ENCODE data around the gene SCYL3. TPM values are rescaled to one million over a fixed set of nuclear protein-coding genes. Genes with fewer than 3 reads are reported as not detected.

SCYL3 gene
- total and polyA plus RNA-seq, 3 donors from 2014 or later: 13.3 to 16.3 (median 15.8) TPM

DNA sequence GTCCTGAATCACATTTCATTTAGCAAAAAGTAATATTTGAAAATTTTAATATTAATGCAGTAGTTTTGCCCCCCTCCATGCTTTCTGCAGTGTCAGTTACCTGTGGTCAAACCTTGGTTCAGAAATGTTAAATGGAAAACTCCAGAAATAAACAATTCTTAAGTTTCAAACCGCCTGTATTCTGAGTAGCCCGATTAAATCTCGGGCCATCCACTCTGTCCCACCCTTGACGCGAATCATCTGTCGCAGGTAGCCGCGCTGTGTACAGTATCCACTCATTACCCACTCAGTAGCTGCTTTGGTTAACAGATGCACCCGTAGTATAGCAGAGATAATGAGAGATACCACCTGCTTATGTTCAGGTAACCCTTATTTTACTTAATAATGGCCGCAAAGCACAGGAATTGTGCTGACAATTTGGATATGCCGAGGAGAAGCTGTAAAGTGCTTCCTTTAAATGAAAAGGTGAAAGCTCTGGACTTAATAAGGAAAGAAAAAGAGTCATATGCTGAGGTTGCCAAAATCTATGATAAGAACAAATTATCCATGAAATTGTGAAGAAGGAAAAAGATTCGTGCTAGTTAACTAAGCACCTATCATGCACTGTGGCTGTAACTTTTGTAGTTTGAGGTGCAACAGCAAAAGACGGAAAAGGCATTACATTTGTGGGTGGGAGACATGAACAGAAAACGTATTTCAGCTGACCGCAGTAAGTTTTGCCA is 889 bp upstream of the SCYL3 start:
- Histone ChIP-seq H3K4me3 (peak overlapping the region; percentile 86 to 97), H3K27ac (peak overlapping the region; percentile 95 to 96)
- WGBS, 2 donors: 19 to 26% methylated on average over 15 of the region's 15 CpGs

DNA sequence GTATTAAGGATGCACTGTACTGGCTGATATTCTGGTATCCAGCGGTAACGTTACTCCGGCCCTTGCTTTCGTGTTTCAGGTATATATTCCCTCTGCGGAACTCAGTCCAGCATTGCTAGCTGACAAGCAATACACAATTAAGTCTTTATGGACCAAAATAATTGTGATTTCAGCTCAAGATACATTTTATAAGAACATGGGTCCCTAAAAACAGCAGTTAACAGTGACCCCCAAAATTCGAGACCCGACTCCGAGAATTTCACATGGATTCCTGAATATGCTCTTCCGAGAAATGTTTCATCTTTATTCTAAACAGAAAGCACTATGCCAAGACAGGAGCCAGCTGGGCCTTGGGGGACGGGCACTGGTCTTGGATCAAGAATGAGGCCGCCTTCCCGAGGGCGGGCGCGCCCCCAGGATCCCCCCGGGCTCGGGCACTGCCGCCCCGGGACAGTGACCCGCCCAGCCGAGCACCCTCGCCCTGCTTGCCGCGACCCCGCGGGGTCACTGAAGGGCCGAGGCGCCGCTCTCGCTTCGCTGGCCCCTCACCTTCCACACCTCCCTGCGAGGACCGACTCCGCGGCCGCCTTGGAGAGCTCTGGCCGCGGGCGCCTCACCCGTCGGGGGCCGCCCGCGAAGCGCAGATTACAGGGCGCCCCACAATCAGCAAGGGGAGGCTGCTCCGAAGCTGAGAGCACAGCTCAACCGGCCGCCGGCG is 610 bp downstream of the SCYL3 start:
- 1% methylated on average over 15 to 41 of the region's 51 CpGs for WGBS, 2 donors
- Histone ChIP-seq H3K4me1 (peaks cover 9% of the 10 kb centered on the region), H3K27ac (peak overlapping the region; percentile 95 to 96), H3K36me3 (ENCODE audit: low read depth, missing control alignments) (no peaks in the 10 kb centered on the region), H3K4me3 (peak overlapping the region; percentile 86 to 97), H3K9me3 (no peaks in the 10 kb centered on the region), H3K27me3 (no peaks in the 10 kb centered on the region)
- TF ChIP-seq, protein P1, sequence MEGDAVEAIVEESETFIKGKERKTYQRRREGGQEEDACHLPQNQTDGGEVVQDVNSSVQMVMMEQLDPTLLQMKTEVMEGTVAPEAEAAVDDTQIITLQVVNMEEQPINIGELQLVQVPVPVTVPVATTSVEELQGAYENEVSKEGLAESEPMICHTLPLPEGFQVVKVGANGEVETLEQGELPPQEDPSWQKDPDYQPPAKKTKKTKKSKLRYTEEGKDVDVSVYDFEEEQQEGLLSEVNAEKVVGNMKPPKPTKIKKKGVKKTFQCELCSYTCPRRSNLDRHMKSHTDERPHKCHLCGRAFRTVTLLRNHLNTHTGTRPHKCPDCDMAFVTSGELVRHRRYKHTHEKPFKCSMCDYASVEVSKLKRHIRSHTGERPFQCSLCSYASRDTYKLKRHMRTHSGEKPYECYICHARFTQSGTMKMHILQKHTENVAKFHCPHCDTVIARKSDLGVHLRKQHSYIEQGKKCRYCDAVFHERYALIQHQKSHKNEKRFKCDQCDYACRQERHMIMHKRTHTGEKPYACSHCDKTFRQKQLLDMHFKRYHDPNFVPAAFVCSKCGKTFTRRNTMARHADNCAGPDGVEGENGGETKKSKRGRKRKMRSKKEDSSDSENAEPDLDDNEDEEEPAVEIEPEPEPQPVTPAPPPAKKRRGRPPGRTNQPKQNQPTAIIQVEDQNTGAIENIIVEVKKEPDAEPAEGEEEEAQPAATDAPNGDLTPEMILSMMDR (IDR thresholded peaks at IDR 0.05): no peak
- TF ChIP-seq POLR2A (IDR thresholded peaks at IDR 0.05): no peak
- intact Hi-C loops (cut with DNase I; ENCODE audit: low total_unique reads): no loop called here
- DNase-seq: peak; percentile 40

More for the DNA sequence above, 889 bp upstream of the SCYL3 start:
- Histone ChIP-seq H3K9me3 (no peaks in the 10 kb centered on the region), H3K4me1 (peaks cover 9% of the 10 kb centered on the region), H3K36me3 (ENCODE audit: low read depth, missing control alignments) (no peaks in the 10 kb centered on the region), H3K27me3 (no peaks in the 10 kb centered on the region)
- no peak for DNase-seq
- intact Hi-C loops (cut with DNase I; ENCODE audit: low total_unique reads): no loop called here
- TF ChIP-seq, protein P1 (IDR thresholded peaks at IDR 0.05): no peak
- TF ChIP-seq POLR2A (IDR thresholded peaks at IDR 0.05): no peak

DNA sequence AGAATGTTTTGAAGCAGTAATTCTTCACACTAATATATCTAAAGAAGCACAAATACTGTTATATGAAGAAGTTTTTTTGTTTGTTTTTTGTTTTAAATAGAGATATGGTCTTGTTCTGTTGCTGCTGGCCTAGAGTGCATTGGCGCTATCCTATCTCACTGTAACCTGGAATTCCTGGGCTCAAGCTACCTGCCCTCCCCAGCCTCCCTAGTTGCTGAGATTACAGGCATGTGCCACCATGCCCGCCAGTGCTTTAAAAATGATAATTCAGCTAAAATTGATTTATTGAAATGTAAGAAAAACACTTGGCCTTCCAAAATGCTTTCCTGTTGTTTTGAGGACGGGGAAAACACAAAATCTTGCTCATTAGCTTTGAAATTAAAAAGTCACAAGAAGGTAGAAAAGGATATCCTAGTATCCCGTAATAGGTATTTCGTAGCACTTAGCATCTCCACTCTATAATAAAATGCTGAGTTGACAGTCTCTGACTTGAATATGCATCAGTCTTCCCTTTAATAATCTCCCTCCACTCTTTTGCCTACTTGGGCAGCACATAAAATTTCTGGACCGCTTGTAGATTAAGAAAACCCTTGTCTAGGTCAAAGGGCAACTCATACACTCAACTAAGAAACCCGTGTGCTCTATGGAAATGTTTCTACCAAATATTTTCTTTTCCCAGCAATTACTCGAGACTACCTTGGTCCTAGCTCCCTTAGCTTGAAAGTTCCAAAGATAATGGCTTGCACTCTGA is 1.3 kb downstream of the SCYL3 start:
- WGBS, 2 donors: 46 to 48% methylated on average over 8 of the region's 8 CpGs
- Histone ChIP-seq H3K9me3 (no peaks in the 10 kb centered on the region), H3K4me1 (peaks cover 9% of the 10 kb centered on the region), H3K27me3 (no peaks in the 10 kb centered on the region), H3K36me3 (ENCODE audit: low read depth, missing control alignments) (no peaks in the 10 kb centered on the region), H3K4me3 (peak overlapping the region; percentile 86 to 97), H3K27ac (peak overlapping the region; percentile 95 to 96)
- intact Hi-C loops (cut with DNase I; ENCODE audit: low total_unique reads): no loop called here
- DNase-seq: no peak
- no peak for TF ChIP-seq POLR2A (IDR thresholded peaks at IDR 0.05)
- TF ChIP-seq, protein P1 (IDR thresholded peaks at IDR 0.05): no peak

DNA sequence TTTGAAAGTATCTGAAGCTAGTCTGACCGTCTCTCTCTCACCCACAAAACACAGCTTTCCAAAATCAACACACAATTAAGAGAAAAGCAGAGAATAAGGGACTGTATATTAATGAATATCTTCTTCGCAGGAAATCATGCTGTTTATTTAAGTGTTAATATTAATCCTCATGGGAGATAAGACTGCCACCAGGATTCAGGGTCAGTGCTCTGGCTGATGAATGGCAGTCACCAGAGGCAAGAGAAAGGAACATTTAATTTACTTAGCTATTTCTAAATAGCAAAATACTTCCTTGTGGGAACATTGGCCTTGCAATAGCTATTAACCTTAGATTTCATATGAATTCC is 2.2 kb downstream of the SCYL3 start:
- DNase-seq: no peak
- intact Hi-C loops (cut with DNase I; ENCODE audit: low total_unique reads): no loop called here
- Histone ChIP-seq H3K27ac (peak overlapping the region in 1 of 2 donors; percentile 14), H3K9me3 (no peaks in the 10 kb centered on the region), H3K36me3 (ENCODE audit: low read depth, missing control alignments) (no peaks in the 10 kb centered on the region), H3K4me3 (no peak overlapping the region), H3K27me3 (no peaks in the 10 kb centered on the region), H3K4me1 (peaks cover 9% of the 10 kb centered on the region)
- 47 to 48% methylated on average over 2 of the region's 2 CpGs for WGBS, 2 donors
- TF ChIP-seq, protein P1 (IDR thresholded peaks at IDR 0.05): no peak
- no peak for TF ChIP-seq POLR2A (IDR thresholded peaks at IDR 0.05)
